HG03103 (cell line): ENCODE results near the gene DYNLT2.
"Not testable (repeated sequence)": the region's sequence is repeated elsewhere in the genome, so short reads cannot be mapped to it uniquely, and the experiment has no call there.

Experiments
- ATAC-seq: cut with Tn5 transposase; IDR thresholded peaks from one replicate; pipeline ENCODE4 v1.9.1; 2021; ENCODE audit warnings: low read depth; ENCODE audit not compliant: unreplicated experiment

Gene DYNLT2

GRCh38 chr6:169783971-169784820, 32.8 kb upstream of the DYNLT2 start:
- no peak for ATAC-seq

GRCh38 chr6:169783401-169783800, 32.0 kb upstream of the DYNLT2 start:
- ATAC-seq, result no peak

GRCh38 chr6:169782966-169783365, 31.6 kb upstream of the DYNLT2 start:
- no peak for ATAC-seq

GRCh38 chr6:169780571-169781091, 29.3 kb upstream of the DYNLT2 start:
- no peak for ATAC-seq

GRCh38 chr6:169779896-169780295, 28.5 kb upstream of the DYNLT2 start:
- no peak for ATAC-seq

GRCh38 chr6:169779092-169779815, 27.9 kb upstream of the DYNLT2 start:
- no peak for ATAC-seq

- ATAC-seq, result no peak
These were observed 27.3 kb upstream of the DYNLT2 start for GRCh38 chr6:169778646-169779045.

- ATAC-seq, result no peak
These were observed 26.5 kb upstream of the DYNLT2 start for GRCh38 chr6:169777896-169778295.

- no peak for ATAC-seq
These were observed 25.0 kb upstream of the DYNLT2 start for GRCh38 chr6:169776379-169776778.

- no peak for ATAC-seq
These were observed 23.9 kb upstream of the DYNLT2 start for GRCh38 chr6:169775321-169775720.

GRCh38 chr6:169774347-169774746, 23.0 kb upstream of the DYNLT2 start:
- no peak for ATAC-seq

GRCh38 chr6:169766921-169767736, 15.8 kb upstream of the DYNLT2 start:
- ATAC-seq, result no peak

GRCh38 chr6:169766232-169766631, 14.9 kb upstream of the DYNLT2 start:
- no peak for ATAC-seq

GRCh38 chr6:169765789-169766188, 14.4 kb upstream of the DYNLT2 start:
- not testable (repeated sequence) for ATAC-seq

- ATAC-seq, result no peak
These were observed 12.5 kb upstream of the DYNLT2 start for GRCh38 chr6:169763881-169764280.

GRCh38 chr6:169763308-169763707, 11.9 kb upstream of the DYNLT2 start:
- no peak for ATAC-seq

GRCh38 chr6:169755162-169755561, 3.8 kb upstream of the DYNLT2 start:
- ATAC-seq, result no peak

GRCh38 chr6:169752074-169752623, 777 bp upstream of the DYNLT2 start:
- no peak for ATAC-seq

- no peak for ATAC-seq
These were observed 4.8 kb downstream of the DYNLT2 start for GRCh38 chr6:169746556-169746955.

GRCh38 chr6:169745405-169745804, 6.0 kb downstream of the DYNLT2 start:
- no peak for ATAC-seq
